GM10248 (cell line): ENCODE results near the gene DICER1.

ENCODE experiments used
- CTCF ChIA-PET: fragments of 300-600 bp; sonication (Branson Sonifier 250); formaldehyde crosslinking; extraction: SDS; loops from one replicate; lab custom pipeline; 2021; ENCODE audit warnings: antibody characterized with exemption; lab: Yijun Ruan, JAX
- POLR2A ChIA-PET: fragments of 350-650 bp; sonication (Branson Sonifier 250); formaldehyde crosslinking; extraction: SDS; loops from one replicate; lab custom pipeline; 2020; ENCODE audit warnings: antibody characterized with exemption; lab: Yijun Ruan, JAX
- DNase-seq: peaks from one replicate; pipeline ENCODE4 v3.0.0; 2012; ENCODE audit errors: extremely low spot score
- TF ChIP-seq, protein P1 (sequence below): IDR thresholded peaks from 2 replicates; pipeline ENCODE4 v1.5.1; 2012; ENCODE audit warnings: mild to moderate bottlenecking, low read depth; ENCODE audit errors: extremely low read depth, missing control alignments, control extremely low read depth

Gene DICER1

DNA sequence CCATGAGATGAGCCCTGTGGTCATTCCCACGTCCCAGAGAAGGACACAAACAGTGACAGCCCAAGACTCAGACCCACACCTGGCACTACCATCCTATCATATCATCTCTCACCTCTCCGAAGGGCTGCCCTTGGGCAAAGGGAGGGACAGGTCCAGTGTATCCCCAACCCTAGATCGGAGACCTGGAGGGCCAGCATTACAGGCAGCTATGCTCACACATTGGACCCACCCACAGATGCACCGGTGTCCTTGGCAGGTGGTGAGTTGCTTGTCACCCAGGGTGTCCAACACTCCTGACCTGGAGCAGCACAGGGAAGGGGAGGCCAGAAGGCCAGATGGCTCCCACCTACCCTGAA is 117.4 kb downstream of the DICER1 start:
- no peak for DNase-seq
- CTCF ChIA-PET = no interaction called here
- POLR2A ChIA-PET = no interaction called here
- TF ChIP-seq, protein P1, sequence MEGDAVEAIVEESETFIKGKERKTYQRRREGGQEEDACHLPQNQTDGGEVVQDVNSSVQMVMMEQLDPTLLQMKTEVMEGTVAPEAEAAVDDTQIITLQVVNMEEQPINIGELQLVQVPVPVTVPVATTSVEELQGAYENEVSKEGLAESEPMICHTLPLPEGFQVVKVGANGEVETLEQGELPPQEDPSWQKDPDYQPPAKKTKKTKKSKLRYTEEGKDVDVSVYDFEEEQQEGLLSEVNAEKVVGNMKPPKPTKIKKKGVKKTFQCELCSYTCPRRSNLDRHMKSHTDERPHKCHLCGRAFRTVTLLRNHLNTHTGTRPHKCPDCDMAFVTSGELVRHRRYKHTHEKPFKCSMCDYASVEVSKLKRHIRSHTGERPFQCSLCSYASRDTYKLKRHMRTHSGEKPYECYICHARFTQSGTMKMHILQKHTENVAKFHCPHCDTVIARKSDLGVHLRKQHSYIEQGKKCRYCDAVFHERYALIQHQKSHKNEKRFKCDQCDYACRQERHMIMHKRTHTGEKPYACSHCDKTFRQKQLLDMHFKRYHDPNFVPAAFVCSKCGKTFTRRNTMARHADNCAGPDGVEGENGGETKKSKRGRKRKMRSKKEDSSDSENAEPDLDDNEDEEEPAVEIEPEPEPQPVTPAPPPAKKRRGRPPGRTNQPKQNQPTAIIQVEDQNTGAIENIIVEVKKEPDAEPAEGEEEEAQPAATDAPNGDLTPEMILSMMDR = no peak

DNA sequence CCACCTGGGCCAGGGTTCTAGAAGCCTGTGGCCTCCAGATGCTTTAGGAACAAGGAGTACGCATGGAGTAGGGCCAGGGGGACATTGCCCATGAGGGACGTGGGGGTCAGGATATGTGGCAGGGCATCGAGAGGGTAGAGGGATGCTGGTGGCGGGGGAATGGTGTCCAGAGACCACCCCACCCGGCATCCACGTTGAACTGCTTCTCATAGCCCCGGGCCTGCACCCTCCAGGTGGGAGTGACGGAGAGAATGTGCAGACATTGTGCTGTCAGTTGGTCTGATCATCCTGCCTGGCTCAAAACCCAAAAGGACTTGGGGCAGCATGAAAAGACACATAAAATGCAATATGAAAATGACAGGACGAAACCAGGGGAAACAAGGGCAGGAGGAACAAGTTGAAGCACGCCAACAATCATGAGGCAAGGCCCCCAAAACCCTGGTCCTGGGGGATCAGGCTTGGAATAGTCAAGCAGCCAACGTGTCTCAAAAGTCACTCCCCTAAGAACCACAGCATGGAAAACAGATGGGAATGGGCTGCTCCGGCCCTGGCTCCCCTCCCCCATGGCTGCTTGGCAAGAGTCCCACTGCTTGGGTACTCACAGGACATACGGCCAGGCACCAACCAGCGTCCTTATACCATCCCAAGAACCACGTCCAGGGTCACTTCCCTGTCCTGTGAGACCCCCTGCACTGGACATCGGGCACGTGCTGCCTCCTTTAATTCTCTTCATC is 117.9 kb downstream of the DICER1 start:
- ChIA-PET POLR2A (no interaction called here), CTCF (no interaction called here)
- DNase-seq = no peak
- TF ChIP-seq, protein P1 = no peak

DNA sequence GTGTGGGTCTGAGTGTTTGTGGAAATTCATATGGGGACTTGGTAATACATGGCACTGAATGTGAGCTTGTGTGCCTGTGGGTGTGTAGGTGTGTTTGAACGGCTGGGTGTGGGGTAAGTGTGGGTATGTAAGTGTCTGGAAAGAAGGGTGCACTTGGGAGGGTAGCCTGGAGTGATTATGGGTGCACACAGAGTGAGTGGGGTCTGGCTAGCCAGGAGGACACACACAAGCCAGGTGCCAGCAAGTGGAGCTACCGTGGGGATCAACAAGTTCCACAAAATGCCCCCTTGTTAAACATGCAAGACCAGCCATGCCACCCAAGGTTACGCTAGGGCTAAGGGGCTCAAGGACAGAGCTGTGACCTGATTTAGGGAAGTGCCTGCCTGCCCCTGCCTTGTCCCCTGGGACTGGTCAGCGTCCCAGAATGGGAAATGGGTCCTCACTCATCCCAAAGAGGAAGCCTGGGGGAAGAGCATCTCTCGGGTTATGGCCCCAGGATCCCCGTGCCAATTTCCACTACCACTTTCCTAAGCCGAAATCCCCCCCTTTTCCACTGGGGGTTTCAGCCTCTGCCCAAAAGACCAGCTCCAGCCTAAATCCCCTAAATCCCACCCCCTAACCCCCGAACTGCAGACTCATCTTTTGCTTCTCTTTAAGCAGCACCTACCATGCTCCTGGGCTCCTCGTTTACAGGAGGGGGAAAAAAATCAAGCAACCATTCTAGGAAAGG is 118.6 kb downstream of the DICER1 start:
- POLR2A ChIA-PET = no interaction called here
- TF ChIP-seq, protein P1 = no peak
- no peak for DNase-seq
- CTCF ChIA-PET = no interaction called here

DNA sequence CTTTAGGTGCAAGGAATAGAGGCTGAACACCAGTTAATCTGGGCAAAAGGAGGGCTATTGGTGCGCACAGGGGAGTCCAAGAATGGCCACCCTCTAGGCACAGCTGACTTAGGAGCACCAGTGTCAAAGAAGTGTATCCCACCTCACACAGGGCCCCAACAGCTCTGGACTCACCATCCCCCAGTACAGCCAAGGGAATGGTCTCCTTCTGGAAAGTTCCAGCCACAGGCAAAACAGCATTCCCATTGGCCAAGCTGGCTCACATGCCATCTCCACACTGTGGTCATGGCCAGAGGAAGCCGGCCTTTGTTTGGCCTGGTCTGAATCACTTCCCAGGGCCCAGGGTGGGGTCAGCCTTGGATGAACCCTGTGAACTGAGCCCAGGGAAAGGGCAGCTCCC is 120.1 kb downstream of the DICER1 start:
- TF ChIP-seq, protein P1 = no peak
- ChIA-PET POLR2A (no interaction called here), CTCF (interaction anchor here (1.2 kb wide), 1 partner anchor 13 kb away, joined by 3 read pairs; no protein-coding TSS in a partner anchor)
- DNase-seq = no peak
